Gastrocnemius medialis (tissue), 4 donors: ENCODE results near the gene EEFSEC. TPM values are rescaled to one million over a fixed set of nuclear protein-coding genes. Genes with fewer than 3 reads are reported as not detected.

Source experiments
- ATAC-seq, 2 donors: fragments of 150-250 bp; one replicate each; pipeline ENCODE4 v1.9.1; 2016
- DNase-seq, 2 donors: peaks; one replicate each; pipeline ENCODE4 v3.0.0-alpha.2; 2019
- H3K27ac ChIP-seq, 4 donors: fragments of 200-600 bp; sonication (generic); 1 replicate in 1 of 4; 2 replicates in 3 of 4; pipeline ENCODE4 v1.5.1; 2016 to 2018; ENCODE audit warnings: mild to moderate bottlenecking in 2 of 4, moderate library complexity in 1 of 4
- H3K27me3 ChIP-seq, 3 donors: fragments of 200-600 bp; sonication (generic) in 2 of 3; 1 replicate in 1 of 3; 2 replicates in 2 of 3; pipeline versions ENCODE4 v1.5.1 to v1.6.0; 2016 to 2019; ENCODE audit warnings: mild to moderate bottlenecking in 1 of 3, moderate library complexity in 1 of 3
- H3K36me3 ChIP-seq, 2 donors: fragments of 200-600 bp; sonication (generic) in 1 of 2; one replicate each; pipeline ENCODE4 v1.5.1; 2017 to 2018
- H3K4me1 ChIP-seq, 2 donors: fragments of 200-600 bp; sonication (generic) in 1 of 2; one replicate each; pipeline ENCODE4 v1.5.1; 2016 to 2017; ENCODE audit warnings: mild to moderate bottlenecking in 2 of 2
- H3K4me3 ChIP-seq, 4 donors: fragments of 200-600 bp; sonication (generic) in 3 of 4; 1 replicate in 1 of 4; 2 replicates in 3 of 4; pipeline ENCODE4 v1.5.1; 2016 to 2019; ENCODE audit warnings: mild to moderate bottlenecking in 2 of 4
- H3K9me3 ChIP-seq, 3 donors: fragments of 200-600 bp; sonication (generic) in 2 of 3; 1 replicate in 1 of 3; 2 replicates in 2 of 3; pipeline ENCODE4 v1.5.1; 2016 to 2019
- CTCF ChIP-seq, 5 experiments: fragments of 450-650 bp in 3 of 5; fragments of 200-600 bp in 2 of 5; sonication (generic) in 2 of 5; IDR thresholded peaks in 4 of 5; conservative IDR thresholded peaks in 1 of 5; 1 replicate in 4 of 5; 2 replicates in 1 of 5; pipeline ENCODE4 v1.5.1; 2016 to 2019; ENCODE audit warnings: antibody characterized with exemption in 5 of 5, mild to moderate bottlenecking in 3 of 5, moderate library complexity in 3 of 5
- POLR2A ChIP-seq, 2 donors: fragments of 450-650 bp; IDR thresholded peaks; one replicate each; pipeline ENCODE4 v1.6.1; 2017; ENCODE audit warnings: antibody characterized with exemption in 2 of 2, mild to moderate bottlenecking in 2 of 2, moderate library complexity in 2 of 2
- in situ Hi-C, 4 donors: fragments of 200-750 bp; cut with MboI; loops; one replicate each; pipeline versions ENCODE4 v1.15.0 to v1.8.0; 2017; ENCODE audit warnings: low sequenced_read_pairs in 4 of 4
- intact Hi-C: fragments of 100-400 bp; cut with DNase I; formaldehyde crosslinking; loops from one replicate; pipeline ENCODE4 v1.15.1; 2023; ENCODE audit warnings: low total_unique reads
- total RNA-seq, 4 donors: library from RNA; depleted of rRNA; stranded (reverse); fragments of >200 nt; gene quantifications; one replicate each; pipeline versions ENCODE4 v1.1.0 to v1.2.3, GENCODE V29; 2016

The EEFSEC gene
- total RNA-seq, 4 donors from 2014 or later, result 21.0 to 29.4 (median 23.4) TPM

- TF ChIP-seq POLR2A (IDR thresholded peaks at IDR 0.05) (no peak), CTCF (IDR thresholded peaks at IDR 0.05 in 4 of 5, conservative IDR thresholded peaks at IDR 0.05 in 1 of 5) (no peak)
- DNase-seq (no peak), ATAC-seq (no peak)
- no peaks in the 10 kb centered on the region for H3K9me3 ChIP-seq
- in situ Hi-C loops, result no loop called here
- no peaks in the 10 kb centered on the region for H3K36me3 ChIP-seq
- peaks cover 5 to 9% of the 10 kb centered on the region in 2 donors for H3K4me1 ChIP-seq
- H3K4me3 ChIP-seq, result no peak overlapping the region
- intact Hi-C loops, result no loop called here
- no peak overlapping the region for H3K27ac ChIP-seq
- no peaks in the 10 kb centered on the region for H3K27me3 ChIP-seq
Observed at GRCh38 chr3:128217702-128218547, 64.6 kb downstream of the EEFSEC start.

GRCh38 chr3:128218548-128219257 lies 65.4 kb downstream of the EEFSEC start:
- no peak for ATAC-seq
- in situ Hi-C loops, result no loop called here
- no peaks in the 10 kb centered on the region for H3K9me3 ChIP-seq
- intact Hi-C loops, result no loop called here
- DNase-seq, result no peak
- H3K27ac ChIP-seq, result no peak overlapping the region
- no peak overlapping the region for H3K4me3 ChIP-seq
- H3K4me1 ChIP-seq, result peaks cover 5 to 9% of the 10 kb centered on the region in 2 donors
- H3K36me3 ChIP-seq, result no peaks in the 10 kb centered on the region
- TF ChIP-seq POLR2A (IDR thresholded peaks at IDR 0.05) (no peak), CTCF (IDR thresholded peaks at IDR 0.05 in 4 of 5, conservative IDR thresholded peaks at IDR 0.05 in 1 of 5) (no peak)
- H3K27me3 ChIP-seq, result no peaks in the 10 kb centered on the region

GRCh38 chr3:128221328-128221727 lies 68.0 kb downstream of the EEFSEC start:
- DNase-seq, result no peak
- Histone ChIP-seq H3K36me3 (no peaks in the 10 kb centered on the region), H3K9me3 (no peaks in the 10 kb centered on the region), H3K4me1 (peaks cover 5 to 9% of the 10 kb centered on the region in 2 donors), H3K4me3 (no peak overlapping the region), H3K27ac (no peak overlapping the region), H3K27me3 (no peaks in the 10 kb centered on the region)
- in situ Hi-C loops, result no loop called here
- no peak for TF ChIP-seq CTCF (IDR thresholded peaks at IDR 0.05 in 4 of 5, conservative IDR thresholded peaks at IDR 0.05 in 1 of 5)
- TF ChIP-seq POLR2A (IDR thresholded peaks at IDR 0.05), result no peak
- ATAC-seq, result no peak
- intact Hi-C loops, result loop anchor here (5.0 kb wide), 1 partner anchor 276 kb away; no protein-coding TSS in a partner anchor

- TF ChIP-seq CTCF (IDR thresholded peaks at IDR 0.05 in 4 of 5, conservative IDR thresholded peaks at IDR 0.05 in 1 of 5) (no peak), POLR2A (IDR thresholded peaks at IDR 0.05) (no peak)
- intact Hi-C loops, result loop anchor here (5.0 kb wide), 1 partner anchor 274 kb away; no protein-coding TSS in a partner anchor
- DNase-seq, result no peak
Observed at GRCh38 chr3:128222796-128223385, 69.6 kb downstream of the EEFSEC start.

More at GRCh38 chr3:128222796-128223385, 69.6 kb downstream of the EEFSEC start:
- Histone ChIP-seq H3K9me3 (no peaks in the 10 kb centered on the region), H3K27ac (no peak overlapping the region), H3K36me3 (no peaks in the 10 kb centered on the region), H3K4me3 (no peak overlapping the region), H3K27me3 (no peaks in the 10 kb centered on the region), H3K4me1 (peaks cover 1 to 4% of the 10 kb centered on the region in 2 donors)
- in situ Hi-C loops, result no loop called here
- ATAC-seq, result no peak
